Inflammatory macrophage treated with lipopolysaccharide for 4 hours (primary cell): ENCODE data around the gene ARMC2.

Source experiments
- DNase-seq: peaks from one replicate; pipeline ENCODE4 v3.0.0-alpha.2; 2020

ARMC2 gene

GRCh38 chr6:108998485-108998884, 150.3 kb downstream of the ARMC2 start:
- no peak for DNase-seq

GRCh38 chr6:108999428-108999827, 151.2 kb downstream of the ARMC2 start:
- DNase-seq, result no peak

- DNase-seq, result no peak
Observed at GRCh38 chr6:109000289-109000688, 152.1 kb downstream of the ARMC2 start.

- DNase-seq, result no peak
Observed at GRCh38 chr6:109001291-109001894, 153.2 kb downstream of the ARMC2 start.

GRCh38 chr6:109002051-109002697, 154.0 kb downstream of the ARMC2 start:
- peak; percentile 47 for DNase-seq

GRCh38 chr6:109002882-109003281, 154.7 kb downstream of the ARMC2 start:
- DNase-seq, result no peak

- no peak for DNase-seq
Observed at GRCh38 chr6:109006818-109007217, 158.6 kb downstream of the ARMC2 start.

- DNase-seq, result peak; percentile 16
Observed at GRCh38 chr6:109007521-109007920, 159.3 kb downstream of the ARMC2 start.

GRCh38 chr6:109008054-109008453, 159.8 kb downstream of the ARMC2 start:
- DNase-seq, result no peak

- peak; percentile 60 for DNase-seq
Observed at GRCh38 chr6:109008537-109009235, 160.5 kb downstream of the ARMC2 start.

- DNase-seq, result peak; percentile 92
Observed at GRCh38 chr6:109009236-109009961, 161.2 kb downstream of the ARMC2 start.

- DNase-seq, result no peak
Observed at GRCh38 chr6:109009962-109010704, 161.9 kb downstream of the ARMC2 start.

- DNase-seq, result no peak
Observed at GRCh38 chr6:109010705-109011102, 162.5 kb downstream of the ARMC2 start.

GRCh38 chr6:109013656-109014305, 165.6 kb downstream of the ARMC2 start:
- DNase-seq, result peak; percentile 66

GRCh38 chr6:109014606-109015005, 166.4 kb downstream of the ARMC2 start:
- peak; percentile 32 for DNase-seq

GRCh38 chr6:109015176-109015575, 167.0 kb downstream of the ARMC2 start:
- no peak for DNase-seq

GRCh38 chr6:109019911-109020310, 171.7 kb downstream of the ARMC2 start:
- no peak for DNase-seq

GRCh38 chr6:109021870-109022269, 173.6 kb downstream of the ARMC2 start:
- DNase-seq, result no peak

- no peak for DNase-seq
Observed at GRCh38 chr6:109023356-109023925, 175.2 kb downstream of the ARMC2 start.
